GM19238 (cell line): Measurements from ENCODE around the gene KCNIP1.

Experiments
- DNase-seq: peaks from one replicate; pipeline ENCODE4 v3.0.0; 2011; ENCODE audit warnings: low spot score; ENCODE audit not compliant: insufficient read length

Gene KCNIP1

DNA sequence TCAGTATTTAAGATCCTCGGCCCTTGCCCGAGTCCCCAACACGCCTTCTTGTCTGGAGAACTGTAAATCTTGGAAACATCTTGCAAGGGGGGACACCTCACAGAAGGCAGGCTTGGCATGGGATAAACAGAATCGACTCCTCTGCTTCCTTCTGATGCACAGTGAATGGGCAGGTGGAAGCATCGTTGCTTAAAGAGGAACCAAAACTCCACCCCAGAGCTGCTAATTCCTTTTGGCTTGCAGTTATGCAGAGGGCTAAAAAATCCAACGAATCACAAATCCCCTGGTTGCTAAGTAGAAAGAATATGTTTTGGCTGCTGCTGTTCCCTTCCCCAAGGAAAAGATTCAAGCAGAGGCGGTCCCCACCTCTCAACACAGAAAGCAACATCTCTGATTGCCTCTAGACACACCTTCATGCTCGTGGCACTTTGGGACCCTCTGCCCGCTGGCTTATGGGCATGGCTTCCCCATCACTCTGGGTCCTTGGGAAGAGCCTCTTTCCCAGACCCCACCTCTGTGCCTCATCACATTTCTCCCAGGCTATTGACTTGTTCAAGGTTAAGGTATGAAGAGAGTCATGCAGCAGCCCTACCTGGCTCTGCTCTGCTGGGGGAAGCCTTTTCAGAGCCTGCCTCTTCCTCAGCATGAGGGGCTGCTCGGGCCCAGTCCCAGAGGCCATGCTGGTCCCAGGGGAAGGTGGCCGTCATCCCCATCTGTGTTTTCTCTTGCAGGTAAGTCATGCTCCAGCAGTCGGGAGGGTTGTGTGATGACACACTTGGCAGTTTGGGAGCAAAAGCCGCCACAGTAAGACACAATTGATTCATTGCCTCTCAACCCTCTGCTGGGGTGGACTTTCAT, 137.1 kb downstream of the KCNIP1 start:
- no peak for DNase-seq

- DNase-seq: no peak
Measured at GRCh38 chr5:170641589-170642031, 137.8 kb downstream of the KCNIP1 start.

DNA sequence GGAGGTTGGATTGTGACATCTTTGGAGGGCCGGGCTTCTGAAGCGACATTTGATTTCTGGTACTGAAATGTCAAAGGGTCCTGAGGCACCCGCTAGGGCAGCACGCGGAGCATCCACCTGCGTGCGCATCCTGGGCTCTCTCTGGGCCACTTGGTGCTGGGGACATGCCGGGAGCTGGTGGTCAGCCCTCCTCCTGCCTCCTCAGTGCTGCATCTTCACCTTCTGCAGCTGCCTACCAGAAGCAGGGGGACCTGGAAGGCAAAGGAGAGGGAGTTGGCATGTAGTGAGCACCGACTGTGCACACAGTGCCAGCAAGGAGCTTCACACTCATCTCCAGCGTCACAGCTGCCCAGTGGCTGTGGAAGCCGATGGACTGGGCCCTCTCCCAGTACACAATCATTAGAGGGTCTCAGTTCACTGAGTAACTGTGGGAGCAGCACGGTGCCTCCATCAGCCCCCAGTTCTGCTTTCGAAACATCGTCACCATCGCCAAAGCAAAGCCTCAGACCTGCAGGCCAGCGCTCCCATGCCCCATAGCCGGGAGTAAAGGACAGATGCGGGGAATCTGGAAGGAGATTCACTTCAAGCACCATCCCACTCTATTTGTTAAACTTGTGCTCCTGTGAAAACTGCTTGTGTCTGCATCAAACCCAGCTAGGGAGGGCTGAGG, 138.4 kb downstream of the KCNIP1 start:
- DNase-seq: no peak

DNA sequence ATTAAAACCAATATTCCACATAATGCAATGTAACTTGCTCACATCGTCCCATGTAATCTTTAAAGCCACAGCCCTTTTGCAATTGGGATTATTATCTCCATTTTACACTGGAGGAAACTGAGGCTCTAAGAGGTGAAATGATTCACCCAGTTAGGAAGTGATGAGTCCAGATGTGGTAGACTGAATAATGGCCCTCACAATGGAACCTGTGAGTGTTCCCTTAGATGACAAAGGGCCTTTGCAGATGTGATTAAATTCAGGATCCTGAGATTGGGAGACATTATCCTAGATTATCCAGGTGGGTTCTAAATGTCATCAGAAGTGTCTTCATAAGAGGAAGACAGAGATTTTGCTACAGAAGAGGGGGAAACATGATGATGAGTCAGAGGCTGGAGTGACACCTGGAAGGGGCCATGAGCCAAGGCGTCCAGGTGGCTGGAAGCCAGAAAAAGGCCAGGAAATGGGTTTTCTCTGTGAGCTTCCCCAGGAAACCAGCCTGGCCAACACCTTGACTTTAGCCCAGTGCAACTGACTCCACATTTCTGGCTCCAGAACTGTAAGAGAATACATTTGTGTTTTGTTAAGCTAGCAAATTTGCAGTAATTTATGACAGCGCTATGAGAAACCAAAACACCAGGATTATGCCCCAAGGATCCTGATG, 139.1 kb downstream of the KCNIP1 start:
- no peak for DNase-seq

DNA sequence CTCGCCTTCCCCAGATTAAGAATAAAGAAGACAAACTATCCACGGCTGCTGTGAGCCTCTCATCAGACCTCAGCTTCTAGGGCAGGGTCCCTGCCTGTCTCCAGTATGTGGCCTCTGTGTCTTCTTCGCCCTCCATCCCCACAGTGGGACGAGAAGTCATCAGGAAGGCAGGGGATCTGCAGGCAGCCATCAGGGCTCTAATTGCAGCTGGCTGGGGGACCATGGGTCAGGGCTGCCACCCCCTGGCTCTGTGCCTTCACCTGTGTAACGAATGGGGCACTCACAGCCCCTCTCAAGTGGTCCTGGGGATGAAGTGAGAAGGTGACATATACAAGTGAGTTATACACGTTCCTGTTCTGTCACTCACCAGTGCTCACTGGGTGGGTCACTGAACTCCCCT, 139.8 kb downstream of the KCNIP1 start:
- no peak for DNase-seq

- DNase-seq: no peak
Measured at GRCh38 chr5:170644501-170644900, 140.7 kb downstream of the KCNIP1 start.

DNA sequence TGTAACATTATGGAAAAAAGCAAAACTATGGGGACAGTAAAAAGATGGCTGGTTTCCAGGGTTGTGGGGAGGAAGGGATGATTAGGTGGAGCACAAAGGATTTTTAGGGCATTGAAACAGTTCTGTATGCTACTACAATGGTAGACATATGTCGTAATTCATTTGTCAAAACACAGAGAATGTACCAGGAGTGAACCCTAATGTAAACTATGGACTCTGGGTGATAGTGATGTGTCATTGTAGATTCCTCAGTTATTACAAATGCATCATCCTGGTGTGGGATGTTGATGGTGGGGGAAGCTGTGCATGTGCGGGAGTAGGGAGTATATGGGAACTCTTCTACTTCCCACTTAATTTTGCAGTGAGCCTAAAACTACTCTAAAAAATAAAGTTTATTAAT, 144.7 kb downstream of the KCNIP1 start:
- no peak for DNase-seq

DNA sequence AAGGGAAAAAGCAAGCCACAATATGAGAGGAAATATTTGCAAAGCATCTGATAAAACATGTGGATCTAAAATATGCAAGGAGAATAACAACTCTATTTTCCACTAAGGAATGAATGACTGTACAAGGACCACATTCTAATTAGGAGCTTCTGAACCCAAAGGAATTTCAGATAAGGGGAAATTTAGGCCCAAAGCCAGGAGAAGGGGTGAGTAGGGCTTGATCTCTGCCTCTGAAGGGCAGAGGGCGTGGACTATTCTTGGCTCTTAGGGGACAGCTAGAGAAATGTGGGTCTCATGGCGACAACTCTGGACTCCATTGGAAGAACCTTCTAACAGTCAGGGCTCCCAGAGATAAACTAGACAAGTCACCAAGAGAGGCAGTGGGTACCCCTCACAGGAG, 147.0 kb downstream of the KCNIP1 start:
- DNase-seq: no peak

- no peak for DNase-seq
Measured at GRCh38 chr5:170651604-170652277, 147.9 kb downstream of the KCNIP1 start.

DNA sequence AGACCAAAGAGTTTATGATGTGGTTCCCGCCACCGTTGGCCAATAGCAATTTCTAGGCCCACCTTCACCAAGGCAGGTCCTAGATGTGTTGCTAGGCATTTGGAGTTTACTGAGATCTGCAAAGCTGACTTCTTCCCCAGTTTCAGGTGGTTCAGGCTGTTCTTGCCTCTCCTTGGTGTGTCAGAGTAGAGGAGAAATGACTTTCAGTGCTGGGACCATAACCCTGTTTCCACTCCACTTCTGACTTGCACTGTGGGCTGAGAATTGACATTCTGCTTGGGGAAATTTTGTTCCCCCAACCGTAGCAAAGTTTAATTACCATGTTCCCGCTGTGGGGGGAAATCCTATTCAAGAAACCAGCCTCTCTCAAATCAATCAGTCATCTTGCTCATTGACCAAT, 151.7 kb downstream of the KCNIP1 start:
- DNase-seq: no peak

DNA sequence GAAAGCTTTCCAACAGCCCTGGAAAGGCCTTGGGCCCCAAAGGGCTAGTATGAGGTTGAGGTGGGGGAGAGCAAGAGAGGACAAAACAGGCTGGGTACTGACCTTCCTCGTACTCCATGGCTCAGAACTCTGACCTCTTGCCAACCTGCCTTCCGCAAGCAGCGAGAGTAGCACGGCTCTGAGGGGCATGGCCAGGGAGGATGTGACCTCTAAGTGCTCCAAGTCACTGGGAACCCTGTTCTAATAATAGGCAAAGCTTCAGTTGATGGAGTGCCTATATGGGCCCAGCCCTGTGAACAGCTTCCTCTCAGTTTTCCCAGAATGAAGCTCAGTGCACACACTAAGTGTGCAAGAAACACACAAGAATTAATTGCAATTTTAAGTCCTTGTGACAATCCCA, 152.1 kb downstream of the KCNIP1 start:
- no peak for DNase-seq

GRCh38 chr5:170656346-170656745, 152.5 kb downstream of the KCNIP1 start:
- no peak for DNase-seq

DNA sequence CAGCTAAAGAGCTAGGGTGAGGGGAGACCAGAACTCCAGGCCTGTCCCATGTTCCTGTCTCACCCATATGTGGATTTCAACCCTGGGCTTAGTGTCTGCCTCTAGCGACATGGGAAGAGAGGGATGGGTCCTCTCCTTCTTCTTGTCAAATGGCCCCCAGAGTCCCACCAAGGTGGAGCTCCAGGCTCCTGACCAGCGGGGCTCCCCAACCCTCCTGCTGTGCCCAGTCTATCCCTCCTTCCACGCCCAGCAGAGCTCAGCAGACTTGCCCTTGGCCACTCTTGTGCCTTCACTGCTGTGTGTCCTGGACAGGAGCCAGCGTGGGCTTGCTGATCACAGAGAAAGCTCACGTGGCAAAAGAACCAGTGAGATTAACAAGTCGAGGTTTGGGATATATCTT, 156.7 kb downstream of the KCNIP1 start:
- DNase-seq: no peak

DNA sequence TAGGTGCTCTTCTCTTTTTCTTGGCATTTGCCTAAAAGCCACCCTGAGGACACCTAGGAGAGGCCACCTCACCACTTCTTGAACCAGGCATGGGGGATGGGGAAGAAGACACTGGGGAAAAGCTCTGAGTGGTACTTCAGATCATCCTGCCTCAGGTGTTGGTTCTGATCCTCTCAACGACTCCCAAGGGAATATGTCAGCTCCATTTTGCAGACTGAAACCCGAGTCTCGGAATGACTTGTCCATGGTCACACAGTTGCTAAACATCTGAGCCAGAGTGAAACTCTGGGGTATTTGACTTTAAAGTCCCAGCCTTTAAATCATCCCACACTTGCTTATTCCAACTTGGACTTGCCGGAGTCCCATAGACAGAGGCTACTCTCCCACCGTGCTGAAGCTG, 159.1 kb downstream of the KCNIP1 start:
- no peak for DNase-seq

- DNase-seq: no peak
Measured at GRCh38 chr5:170678811-170679210, 175.0 kb downstream of the KCNIP1 start.

DNA sequence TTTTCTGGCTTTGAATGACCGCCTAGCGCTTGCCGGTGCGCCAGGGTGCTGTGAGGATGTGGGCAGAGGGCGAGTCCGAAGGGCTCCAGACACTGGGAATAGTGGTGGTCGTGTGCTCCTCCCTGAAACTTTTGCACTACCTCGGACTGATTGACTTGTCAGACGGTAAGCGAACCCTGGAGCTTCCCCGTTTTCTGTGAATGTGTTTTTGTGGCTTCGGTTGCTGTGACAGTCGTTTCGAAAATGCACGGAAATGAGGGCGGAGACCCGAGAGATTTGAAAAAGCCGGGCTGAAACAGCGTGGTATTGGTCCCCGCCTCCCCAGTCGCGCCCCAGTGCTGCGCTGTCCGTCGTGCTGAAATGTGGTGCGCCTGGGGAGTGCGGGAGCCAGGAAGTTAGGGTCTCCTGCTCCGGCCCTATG, 177.2 kb downstream of the KCNIP1 start:
- peak; percentile 39 for DNase-seq

- no peak for DNase-seq
Measured at GRCh38 chr5:170691657-170692056, 187.8 kb downstream of the KCNIP1 start.

DNA sequence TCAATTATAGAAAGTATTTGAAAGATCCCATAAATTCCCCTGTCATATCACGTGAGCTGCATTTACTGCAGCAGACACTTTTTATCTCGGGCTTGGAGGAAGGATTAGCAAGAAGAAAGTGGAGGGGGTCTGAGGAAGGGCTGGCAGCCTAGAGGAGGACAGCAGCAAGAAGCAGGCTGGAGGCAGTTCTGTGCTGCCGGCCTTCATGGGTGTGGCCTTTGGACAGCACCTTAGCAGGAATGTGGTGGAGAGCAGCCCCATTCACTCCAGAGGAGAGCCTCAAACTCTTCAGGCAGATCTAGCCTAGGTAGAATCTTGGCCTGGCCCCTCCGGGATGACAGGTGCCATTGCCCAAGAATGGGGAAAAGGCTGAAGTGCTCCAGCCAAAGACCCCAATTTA, 189.9 kb downstream of the KCNIP1 start:
- no peak for DNase-seq

GRCh38 chr5:170694911-170695310, 191.1 kb downstream of the KCNIP1 start:
- DNase-seq: no peak

GRCh38 chr5:170697031-170697430, 193.2 kb downstream of the KCNIP1 start:
- no peak for DNase-seq

DNA sequence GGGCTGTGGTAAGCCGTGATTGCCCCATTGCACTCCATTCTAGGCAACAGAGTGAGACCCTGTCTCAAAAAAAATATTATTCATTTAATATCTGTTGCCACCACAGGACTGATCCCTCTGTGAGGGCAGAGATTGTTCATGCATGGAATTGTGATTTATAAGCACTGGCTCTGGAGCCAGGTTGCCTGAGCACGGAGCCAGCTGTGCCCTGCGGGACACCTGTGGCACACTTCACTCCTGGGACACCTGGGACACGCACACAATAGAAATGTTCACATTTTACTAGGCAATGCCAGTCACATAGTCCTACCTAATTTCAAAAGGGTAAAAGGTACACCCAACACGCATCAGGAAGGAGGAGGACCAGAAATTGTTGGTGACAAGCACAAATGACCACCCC, 196.7 kb downstream of the KCNIP1 start:
- DNase-seq: no peak

DNA sequence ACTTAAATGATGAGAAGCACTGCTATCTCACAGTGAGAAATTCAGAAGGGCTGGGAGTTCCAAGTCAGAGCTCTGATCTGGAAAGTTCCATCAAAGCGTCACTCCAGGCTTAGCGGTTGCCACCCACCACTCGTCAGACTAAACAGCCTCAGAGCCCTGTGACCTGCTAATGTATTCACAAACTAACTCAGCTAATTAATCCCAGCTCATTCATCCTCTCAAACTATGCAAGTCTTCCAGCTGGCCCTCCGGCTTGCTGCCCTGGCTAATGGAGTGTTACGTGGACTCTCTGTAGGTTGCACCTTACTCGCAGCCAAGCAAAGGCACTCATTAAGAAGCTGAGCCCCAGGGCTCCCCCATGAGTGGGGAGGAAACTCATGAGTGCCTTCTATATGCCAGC, 197.5 kb downstream of the KCNIP1 start:
- DNase-seq: no peak
